Measurements from ENCODE around the gene CMSS1. TPM values are rescaled to one million over a fixed set of nuclear protein-coding genes. Genes with fewer than 3 reads are reported as not detected.

CMSS1 gene
- total and polyA plus RNA-seq, 8 donors: 14.4 to 29.9 (median 15.9) TPM

DNA sequence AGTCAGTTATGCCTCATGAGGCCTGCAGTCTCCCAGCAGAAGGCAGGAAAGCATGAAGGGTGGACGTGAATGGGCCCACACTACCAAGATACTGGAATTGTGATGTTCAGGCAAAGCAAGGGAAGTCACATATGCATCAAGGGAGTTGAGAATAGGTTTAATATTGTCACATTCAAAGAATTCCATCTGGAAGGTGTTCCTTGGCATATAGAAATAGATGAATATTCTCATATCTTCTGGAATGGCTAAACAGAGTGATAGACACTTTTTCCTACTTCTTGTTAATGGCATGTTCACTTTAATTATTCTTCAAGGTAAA lies 103.7 kb downstream of the CMSS1 start:
- peak overlapping the region; percentile 9 to 77 (median 58) for H3K27ac ChIP-seq
- intact Hi-C loops (cut with DNase I): no loop called here
- WGBS, 2 donors: 86 to 88% methylated on average over 1 of the region's 1 CpG

DNA sequence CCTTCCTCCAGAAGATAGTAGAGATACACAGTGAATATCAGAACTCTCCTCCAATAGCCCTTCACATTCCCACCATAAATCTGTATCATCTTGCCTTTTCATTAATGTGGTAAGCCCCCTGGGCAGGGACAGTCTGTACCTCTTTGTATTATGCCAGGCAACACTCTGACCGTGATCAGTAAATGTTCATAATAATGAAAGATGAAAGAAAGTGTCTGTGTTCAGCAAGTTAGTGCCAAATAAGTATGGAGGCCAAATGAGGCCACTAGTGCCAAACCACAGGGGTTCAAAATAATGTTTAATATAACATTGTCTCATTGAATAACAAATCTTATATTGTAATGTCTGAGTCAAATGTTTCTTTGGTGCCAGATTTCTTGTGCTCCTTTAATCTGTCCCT lies 104.3 kb downstream of the CMSS1 start:
- ATAC-seq (no peak), DNase-seq (no peak)

More for the DNA sequence above, 103.7 kb downstream of the CMSS1 start:
- Histone ChIP-seq H3K36me3 (no peaks in the 10 kb centered on the region), H3K4me1 (peaks cover 5 to 26% (median 26%) of the 10 kb centered on the region in 3 donors), H3K9me3 (no peaks in the 10 kb centered on the region), H3K27me3 (no peaks in the 10 kb centered on the region), H3K4me3 (no peak overlapping the region)
- ATAC-seq (no peak), FAIRE-seq (no peak), DNase-seq (no peak)
- TF ChIP-seq, protein P1, sequence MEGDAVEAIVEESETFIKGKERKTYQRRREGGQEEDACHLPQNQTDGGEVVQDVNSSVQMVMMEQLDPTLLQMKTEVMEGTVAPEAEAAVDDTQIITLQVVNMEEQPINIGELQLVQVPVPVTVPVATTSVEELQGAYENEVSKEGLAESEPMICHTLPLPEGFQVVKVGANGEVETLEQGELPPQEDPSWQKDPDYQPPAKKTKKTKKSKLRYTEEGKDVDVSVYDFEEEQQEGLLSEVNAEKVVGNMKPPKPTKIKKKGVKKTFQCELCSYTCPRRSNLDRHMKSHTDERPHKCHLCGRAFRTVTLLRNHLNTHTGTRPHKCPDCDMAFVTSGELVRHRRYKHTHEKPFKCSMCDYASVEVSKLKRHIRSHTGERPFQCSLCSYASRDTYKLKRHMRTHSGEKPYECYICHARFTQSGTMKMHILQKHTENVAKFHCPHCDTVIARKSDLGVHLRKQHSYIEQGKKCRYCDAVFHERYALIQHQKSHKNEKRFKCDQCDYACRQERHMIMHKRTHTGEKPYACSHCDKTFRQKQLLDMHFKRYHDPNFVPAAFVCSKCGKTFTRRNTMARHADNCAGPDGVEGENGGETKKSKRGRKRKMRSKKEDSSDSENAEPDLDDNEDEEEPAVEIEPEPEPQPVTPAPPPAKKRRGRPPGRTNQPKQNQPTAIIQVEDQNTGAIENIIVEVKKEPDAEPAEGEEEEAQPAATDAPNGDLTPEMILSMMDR (IDR thresholded peaks at IDR 0.05): no peak

DNA sequence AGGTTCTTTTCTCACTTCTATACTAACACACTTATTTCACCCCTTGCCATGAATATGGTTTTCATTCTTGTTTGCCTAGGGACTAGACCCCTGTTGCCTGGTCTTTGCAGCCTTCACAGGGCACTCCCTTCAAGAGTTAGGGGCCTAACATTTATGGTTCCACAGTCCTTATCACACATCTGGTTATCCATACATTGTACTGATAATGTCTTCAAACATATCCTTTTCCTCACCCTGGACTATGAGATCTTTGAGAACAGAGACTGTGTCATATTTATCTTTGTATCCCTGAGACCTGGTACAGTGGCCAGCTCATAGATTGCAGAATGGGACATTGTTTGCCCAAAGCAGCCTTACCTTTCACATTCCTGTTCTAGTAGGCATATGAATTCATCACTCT lies 106.2 kb downstream of the CMSS1 start:
- H3K27ac ChIP-seq: no peak overlapping the region
- ATAC-seq: no peak
- H3K27me3 ChIP-seq: no peaks in the 10 kb centered on the region
- TF ChIP-seq, protein P1 (IDR thresholded peaks at IDR 0.05): no peak
- peaks cover 5 to 26% (median 26%) of the 10 kb centered on the region in 3 donors for H3K4me1 ChIP-seq
- no peak overlapping the region for H3K4me3 ChIP-seq
- H3K36me3 ChIP-seq: no peaks in the 10 kb centered on the region
- no peak for FAIRE-seq
- intact Hi-C loops (cut with DNase I): no loop called here
- no peak for DNase-seq
- H3K9me3 ChIP-seq: no peaks in the 10 kb centered on the region

More for the DNA sequence above, 104.3 kb downstream of the CMSS1 start:
- TF ChIP-seq, protein P1 (IDR thresholded peaks at IDR 0.05): no peak
- Histone ChIP-seq H3K4me1 (peaks cover 5 to 26% (median 26%) of the 10 kb centered on the region in 3 donors), H3K36me3 (no peaks in the 10 kb centered on the region), H3K4me3 (no peak overlapping the region), H3K27ac (peak overlapping the region in 1 of 4 donors; percentile 77), H3K9me3 (no peaks in the 10 kb centered on the region), H3K27me3 (no peaks in the 10 kb centered on the region)
- FAIRE-seq: no peak
- intact Hi-C loops (cut with DNase I): no loop called here
- 82 to 91% methylated on average over 1 of the region's 1 CpG for WGBS, 2 donors

DNA sequence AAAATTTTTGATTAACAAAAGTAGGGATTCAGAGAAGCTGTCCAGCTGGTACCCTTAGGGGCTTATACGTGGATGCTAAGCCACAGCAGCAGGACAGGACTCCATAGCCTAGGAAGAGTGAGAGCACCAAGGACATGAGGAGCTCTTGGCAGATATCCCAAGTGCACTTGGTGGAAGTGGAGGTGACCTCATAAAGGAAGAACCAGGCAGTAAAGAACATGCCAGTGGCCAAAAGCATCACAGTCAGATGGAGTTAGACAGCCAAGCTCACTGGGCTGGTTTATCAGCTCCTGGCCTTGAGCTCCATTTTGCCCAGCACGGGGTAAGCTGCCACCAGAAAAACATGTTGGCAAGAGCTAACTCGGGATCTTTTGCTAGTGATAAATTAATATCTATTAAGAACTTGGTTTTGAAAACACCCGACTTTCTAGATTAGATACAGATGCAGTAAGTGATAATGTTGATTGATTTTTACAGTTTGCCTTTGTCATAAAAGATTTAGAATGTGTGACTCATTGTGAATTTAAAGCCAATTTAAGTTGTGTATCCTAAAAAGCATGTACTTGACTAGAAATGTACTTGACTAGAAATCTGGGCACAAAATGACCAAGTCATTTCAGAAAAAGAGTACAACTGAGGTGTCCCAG lies 108.0 kb downstream of the CMSS1 start:
- no peak for FAIRE-seq
- peak; percentile 86 to 91 (median 90) for ATAC-seq
- peak overlapping the region in 3 of 4 donors; percentile 9 to 61 (median 52) for H3K27ac ChIP-seq

More for the DNA sequence above, 108.0 kb downstream of the CMSS1 start:
- DNase-seq: peak in 4 of 6 donors; percentile 60 to 75 (median 68)
- WGBS, 2 donors: 25 to 29% methylated on average over 4 of the region's 4 CpGs
- intact Hi-C loops (cut with DNase I): no loop called here
- Histone ChIP-seq H3K36me3 (no peaks in the 10 kb centered on the region), H3K4me3 (no peak overlapping the region), H3K9me3 (no peaks in the 10 kb centered on the region), H3K4me1 (peaks cover 5 to 17% (median 17%) of the 10 kb centered on the region in 3 donors), H3K27me3 (no peaks in the 10 kb centered on the region)
- TF ChIP-seq, protein P1 (IDR thresholded peaks at IDR 0.05): no peak
